HG03432 (cell line): ENCODE results near the gene CEP19.

ENCODE experiments used
- ATAC-seq: cut with Tn5 transposase; IDR thresholded peaks from one replicate; pipeline ENCODE4 v1.9.1; 2021; ENCODE audit warnings: mild to moderate bottlenecking, moderate library complexity; ENCODE audit not compliant: unreplicated experiment

The CEP19 gene

DNA sequence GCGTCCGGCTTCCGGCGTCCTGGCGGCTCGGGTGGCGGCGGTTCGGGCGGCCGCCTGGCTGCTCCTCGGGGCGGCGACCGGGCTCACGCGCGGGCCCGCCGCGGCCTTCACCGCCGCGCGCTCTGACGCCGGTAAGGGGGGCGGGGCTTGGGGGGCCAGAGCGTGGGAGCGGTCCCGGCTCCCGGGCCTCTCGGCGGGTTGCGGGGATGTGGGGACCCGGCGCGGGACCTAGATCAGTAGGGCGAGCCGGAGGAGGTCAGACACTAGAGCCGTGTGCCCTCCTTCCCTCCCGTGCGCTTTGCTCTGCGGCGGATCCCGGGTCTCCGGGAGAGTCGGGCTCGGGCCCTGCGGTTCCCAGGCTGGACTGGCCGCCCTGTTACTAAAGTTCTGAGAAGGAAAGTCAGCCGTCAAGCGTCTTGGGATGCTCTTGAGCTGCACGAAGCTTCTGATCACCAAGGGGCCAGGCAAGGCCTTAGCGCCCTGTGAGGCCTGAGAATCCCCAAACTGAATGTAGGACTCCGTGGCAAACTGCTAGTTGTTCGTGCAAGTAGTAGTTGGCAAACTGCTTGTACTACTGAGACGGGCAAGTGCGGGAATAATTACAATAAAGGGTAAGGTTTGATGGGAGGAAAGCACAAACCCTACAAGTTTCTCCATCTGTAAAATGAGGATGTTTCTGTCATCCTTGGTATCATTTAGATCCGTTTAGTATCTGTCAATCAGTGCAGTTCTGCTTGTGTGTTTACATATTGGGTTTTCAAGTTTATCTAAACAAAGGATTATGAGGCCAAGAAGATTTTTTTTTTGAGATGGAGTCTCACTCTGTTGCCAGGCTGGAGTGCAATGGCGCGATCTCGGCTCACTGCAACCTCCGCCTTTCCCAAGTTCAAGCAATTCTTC is 714 bp upstream of the CEP19 start:
- peak; percentile 56 for ATAC-seq

DNA sequence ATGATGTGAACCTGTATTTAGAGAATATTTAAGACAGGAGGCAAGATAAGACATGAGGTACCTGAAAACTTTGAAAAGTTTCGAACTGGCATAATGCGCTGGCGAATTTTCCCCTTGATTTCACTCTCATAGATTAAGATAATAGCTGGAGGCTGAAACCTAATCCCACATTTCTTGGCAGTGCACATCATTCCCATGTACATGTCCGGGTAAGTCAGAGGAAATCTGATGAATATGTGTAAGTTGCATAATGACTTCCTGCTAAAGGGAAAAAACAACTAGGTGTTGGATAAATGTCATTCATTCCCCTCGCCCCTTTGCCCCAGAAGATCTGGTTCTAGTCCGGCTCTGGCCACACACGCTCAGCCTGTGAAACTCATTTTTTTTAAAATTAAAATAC is 3.6 kb downstream of the CEP19 start:
- ATAC-seq = no peak

DNA sequence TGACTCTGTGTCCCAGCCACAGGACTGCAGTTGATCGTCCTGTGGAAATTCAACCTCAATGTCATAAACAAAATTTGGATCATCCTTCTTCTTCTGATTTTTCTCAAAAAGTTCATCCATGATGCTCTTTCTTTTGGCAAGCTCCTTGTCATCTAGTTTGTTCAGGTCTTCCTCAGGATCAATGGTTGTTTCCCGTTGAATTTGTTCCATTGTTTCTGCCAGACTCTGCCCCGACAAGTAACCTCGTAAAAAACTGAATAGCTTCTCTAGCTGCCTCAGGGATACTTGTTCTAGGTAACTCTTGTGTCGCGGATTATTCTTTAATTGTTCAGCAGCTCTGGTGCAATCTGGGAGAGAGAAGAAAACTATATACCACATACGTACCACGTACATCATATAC is 4.5 kb downstream of the CEP19 start:
- no peak for ATAC-seq

DNA sequence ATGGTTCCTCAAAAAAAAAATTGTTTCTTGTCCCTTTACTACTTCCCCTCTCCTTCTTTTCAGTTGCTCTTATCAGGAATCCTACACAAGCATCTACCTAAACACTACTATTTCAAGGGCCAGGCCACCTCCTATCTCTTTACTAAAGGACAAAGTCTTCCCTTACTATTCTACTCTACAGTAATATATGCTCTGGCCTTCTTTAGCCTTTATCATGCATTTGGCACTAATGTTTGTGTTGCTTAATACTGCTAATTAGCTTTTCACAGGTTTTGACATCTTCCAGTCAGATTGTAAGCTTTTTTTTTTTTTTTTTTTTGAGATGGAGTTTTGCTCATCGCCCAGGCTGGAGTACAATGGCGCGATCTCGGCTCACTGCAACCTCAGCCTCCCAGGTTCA is 5.3 kb downstream of the CEP19 start:
- no peak for ATAC-seq

DNA sequence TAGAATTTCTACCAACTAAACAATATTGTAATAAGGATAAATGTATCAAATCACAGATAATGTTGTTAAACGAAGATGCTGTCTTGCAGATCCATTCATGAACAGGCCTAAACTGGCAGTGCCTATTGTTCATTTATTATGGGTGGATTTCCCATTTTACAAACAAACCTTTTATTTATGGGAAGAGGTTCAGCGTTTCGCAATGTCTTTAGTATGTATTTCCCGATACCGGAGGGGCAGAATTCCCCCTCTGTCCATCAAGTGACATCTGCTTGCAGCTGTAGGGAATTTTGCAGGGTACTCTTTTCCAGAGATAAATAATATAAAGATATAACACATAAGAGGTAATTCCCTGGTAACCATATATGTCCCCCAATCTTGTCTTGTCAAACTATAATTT is 5.7 kb downstream of the CEP19 start:
- ATAC-seq = no peak

DNA sequence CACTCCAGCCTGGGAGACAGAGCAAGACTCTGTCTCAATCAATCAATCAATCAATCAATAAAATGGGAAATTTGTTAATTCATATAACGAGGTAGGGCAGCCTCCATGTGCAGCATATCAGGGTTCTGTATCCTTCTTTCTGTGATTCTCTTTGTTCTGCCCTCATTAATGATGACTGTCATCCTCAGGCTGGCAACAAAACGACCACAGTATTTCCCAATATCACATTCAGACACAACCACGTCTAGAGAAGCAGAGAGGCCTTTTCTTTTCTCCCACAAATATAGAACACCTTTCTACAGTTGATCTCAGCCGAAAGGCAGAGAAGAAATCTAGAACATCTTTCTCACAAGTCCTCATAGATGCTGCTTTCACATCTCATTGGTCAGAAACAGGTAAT is 11.2 kb downstream of the CEP19 start:
- ATAC-seq = no peak

DNA sequence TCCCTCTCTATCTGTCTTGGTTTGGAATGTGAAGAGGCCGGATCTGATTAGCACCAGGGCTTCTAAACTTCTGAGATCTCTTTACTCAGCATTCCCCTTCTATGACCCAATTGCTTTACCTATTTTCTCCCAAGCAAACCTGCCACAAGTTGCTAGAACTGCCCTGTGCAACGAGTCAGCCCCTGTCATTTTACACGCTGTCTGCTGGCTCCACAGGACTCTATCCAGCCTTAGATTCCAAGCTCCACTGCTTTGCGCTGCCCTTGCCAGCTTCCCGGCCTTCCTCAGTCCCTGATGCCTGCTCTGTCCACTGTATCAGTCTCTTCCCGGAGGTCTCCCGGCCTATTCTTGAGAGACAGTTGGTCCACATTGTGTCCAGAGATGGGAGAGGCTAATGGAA is 12.3 kb downstream of the CEP19 start:
- no peak for ATAC-seq

DNA sequence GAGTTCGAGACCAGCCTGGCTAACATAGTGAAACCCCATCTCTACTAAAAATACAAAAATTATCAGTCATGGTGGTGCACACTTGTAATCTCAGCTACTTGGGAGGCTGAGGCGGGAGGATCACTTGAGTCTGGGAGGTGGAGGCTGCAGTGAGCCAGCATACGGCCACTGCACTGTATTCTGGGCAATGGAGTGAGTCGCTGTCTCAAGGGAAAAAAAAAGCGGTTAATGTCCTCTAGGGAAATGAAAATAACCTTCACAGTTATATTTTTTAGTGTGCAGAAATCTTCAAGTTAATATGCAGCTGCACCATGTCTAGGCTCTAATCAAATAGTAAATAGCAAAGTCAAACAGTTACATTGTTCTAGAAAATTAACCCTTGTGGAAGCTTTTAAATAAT is 14.8 kb downstream of the CEP19 start:
- ATAC-seq = no peak

DNA sequence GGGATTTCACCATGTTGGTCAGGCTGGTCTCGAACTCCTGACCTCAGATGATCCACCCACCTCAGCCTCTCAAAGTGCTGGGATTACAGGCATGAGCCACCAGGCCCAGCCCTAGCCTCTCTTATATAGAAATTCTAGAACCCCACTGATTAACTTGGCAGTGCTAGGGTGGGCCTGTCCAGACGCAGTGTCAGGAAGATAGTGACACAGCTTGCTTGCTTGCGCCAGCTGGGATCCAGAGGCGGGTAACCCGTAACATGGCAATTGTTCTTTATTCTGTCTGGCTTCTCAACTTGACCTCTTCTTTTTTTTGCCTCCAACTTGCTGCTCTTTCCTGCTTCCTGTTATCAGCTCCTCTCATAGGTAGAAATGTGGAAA is 16.2 kb downstream of the CEP19 start:
- ATAC-seq = no peak

DNA sequence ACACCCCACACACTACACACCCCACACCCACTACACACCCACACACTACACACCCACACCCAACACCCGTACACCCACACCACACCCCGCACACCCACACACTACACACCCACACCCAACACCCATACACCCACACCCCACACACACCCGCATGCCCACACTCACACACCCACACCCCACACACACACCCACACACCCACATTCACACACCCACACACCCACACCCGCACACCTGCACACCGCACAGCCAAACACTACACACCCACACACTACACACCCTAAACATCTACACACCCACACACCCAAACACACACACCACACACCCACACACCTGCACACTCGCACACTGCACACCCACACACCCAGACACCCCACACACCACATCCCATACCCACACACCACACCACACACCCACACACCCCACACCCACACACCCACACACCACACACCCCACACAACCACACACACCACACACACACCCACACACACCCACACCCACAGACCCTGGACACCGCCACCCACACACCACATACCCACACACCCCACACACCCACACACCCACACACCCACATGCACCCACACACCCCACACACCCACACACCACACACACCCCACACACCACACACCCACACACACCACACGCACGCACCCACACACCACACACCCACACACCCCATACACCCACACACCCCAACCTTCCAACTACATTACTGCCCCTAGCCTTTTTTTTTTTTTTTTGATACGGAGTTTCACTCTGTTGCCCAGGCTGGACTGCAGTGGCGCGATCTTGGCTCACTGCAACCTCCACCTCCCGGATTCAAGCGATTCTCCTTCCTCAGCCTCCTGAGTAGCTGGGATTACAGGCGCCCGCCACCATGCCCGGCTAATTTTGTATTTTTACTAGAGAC is 16.9 kb downstream of the CEP19 start:
- no peak for ATAC-seq

DNA sequence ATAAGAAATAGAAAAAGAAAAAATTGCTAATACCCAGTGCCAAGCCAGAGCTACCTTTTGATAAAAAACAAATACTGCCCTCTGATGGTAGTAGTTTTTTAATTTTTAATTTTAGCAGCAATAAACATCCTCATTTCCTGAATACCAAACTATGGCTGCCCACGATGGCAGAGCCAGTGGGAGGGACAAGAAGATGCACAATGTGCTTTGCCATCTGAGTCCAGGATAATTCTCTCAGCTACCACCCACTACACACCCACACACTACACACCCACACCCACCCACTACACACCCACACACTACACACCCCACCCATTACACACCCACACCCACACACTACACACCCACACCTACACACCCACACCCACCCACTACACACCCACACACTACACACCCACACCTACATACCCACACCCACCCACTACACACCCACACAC is 17.8 kb downstream of the CEP19 start:
- ATAC-seq = no peak

DNA sequence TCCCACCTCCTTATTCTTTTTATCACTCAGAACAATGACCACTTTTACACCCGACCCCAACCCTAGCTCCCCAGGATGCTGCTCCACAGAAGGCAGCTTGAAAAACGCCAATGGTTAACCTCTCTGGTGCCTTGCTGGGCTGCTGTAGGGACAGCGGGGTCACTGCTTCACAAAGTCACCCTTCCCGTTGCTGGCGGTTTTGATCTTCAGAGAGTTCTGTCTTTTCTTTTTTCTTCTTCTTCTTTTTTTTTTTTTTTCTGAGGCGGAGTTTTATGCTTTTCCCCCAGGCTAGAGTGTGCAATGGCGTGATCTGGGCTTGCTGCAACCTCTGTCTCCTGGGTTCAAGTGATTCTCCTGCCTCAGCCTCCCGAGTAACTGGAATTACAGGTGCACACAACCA is 20.7 kb downstream of the CEP19 start:
- ATAC-seq = no peak

DNA sequence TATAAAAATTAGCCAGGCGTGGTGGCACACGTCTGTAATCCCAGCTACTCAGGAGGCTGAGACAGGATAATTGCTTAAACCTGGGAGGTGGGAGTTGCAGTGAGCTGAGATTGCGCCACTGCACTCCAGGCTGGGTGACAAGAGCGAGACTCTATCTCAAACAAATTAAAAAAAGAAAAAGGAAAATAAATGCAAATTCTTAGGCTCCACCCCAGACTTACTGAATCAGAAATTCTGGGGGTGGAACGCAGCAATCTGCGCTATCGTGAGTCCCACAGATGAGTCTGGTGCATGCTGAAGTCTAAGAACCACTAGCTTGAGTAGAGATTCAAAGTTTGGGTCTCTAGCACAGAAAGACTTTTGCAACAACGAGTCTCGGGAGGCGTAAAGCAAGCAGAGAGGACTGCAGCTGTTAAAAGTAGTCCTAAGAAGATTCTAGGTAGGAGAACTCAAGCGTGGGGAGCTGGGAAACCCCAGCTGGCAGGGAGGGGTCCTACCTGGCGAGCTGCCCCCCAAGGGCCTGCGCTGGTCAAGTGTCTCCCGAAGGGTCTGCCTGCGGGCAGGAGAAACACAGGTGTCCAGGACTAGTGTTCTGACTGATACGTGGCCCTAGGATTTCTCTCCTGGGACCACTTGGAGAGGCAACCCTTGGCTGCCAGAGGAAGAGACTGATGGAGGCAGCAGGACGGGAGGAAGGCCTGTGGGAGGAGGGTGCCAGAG is 21.9 kb downstream of the CEP19 start:
- no peak for ATAC-seq

DNA sequence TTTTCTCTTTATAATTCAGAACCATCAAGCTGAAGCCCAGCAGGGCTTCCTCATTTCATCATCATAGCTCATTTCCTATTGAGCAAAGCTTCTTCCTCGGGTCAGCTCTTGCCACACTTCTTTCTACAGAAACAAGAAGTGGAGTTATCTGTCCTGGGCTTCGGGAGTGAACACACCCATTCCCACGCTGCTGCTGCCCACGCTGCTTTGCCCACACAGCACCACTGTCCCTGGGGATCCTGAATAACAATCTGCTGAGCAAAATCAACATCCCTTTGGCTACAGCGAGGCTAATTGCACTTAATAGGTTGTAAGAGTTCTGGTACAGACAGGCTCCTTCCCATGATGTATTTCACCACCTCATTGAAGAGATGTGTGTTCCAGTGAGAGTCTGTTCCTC is 23.7 kb downstream of the CEP19 start:
- no peak for ATAC-seq

DNA sequence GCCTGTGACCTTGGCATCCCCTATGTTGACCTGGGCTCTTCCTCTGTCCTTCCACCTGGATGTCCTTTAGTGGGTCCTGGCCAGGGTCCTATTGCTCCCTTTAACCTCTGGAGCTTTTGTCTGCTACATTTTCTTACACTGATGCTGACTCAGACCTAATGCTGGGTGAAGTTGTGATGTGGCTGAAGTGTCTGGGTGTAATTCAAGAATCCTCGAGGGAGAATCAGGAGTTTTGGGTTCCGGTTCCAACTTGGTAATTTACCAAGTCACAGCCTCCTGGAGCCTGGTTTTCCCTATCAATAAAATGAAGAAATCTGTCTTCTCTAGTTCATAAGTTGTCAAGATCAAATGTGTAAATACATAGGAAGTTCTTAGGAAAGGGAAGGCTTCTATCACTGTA is 25.6 kb downstream of the CEP19 start:
- no peak for ATAC-seq

DNA sequence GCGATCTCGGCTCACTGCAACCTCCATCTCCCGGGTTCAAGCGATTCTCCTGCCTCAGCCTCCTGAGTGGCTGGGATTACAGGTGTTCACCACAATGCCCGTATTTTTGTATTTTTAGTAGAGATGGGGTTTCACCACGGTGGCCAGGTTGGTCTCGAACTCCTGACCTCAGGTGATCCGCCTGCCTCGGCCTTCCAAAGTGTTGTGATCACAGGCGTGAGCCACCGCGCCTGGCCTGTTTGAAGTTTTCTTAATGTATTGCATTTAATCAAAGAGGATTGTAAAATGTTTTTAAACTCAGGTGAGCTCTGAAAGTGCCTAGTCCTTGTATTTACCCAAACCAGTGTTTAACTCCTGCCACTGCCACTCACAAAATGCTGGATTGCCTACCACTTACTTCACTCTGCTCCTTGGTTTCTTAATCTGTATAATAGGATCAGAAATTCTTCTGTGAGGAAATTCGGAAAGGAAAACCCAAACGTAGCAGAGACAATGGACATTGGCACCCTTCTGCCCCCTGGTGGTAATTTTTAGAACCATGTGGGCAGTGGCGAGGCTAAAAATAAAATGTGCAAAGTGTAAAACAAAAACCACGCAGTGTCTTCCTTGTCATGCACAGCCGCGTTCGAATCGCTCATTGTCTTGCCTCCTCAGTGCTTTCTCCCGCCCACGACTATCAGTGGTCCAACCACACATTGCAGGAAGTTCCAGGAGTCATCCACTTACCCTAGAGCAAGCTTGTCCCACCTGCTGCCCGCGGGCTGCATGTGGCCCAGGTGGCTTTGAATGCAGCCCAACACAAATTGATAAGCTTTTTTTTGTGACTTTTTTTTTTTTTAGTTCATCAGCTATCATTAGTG is 27.3 kb downstream of the CEP19 start:
- ATAC-seq = peak; percentile 93

DNA sequence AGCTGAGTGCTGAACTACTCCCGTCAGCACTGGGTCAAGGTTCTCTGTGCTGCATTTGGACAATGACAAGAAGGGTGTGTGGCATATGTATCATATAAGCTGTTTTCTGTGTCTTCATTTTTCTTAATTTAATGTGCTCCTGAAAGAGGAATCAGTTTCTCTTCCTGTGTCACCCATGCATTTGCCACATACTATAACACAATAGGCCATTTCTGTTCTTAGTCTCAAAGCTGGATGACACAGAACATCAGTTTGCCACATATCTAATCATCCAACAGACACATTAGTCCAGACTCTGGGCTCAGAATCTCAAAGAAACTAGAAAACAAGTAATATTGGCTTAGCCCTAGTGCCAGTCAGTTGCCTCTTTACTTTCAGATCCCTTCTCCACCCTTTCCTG is 34.1 kb downstream of the CEP19 start:
- ATAC-seq = no peak

DNA sequence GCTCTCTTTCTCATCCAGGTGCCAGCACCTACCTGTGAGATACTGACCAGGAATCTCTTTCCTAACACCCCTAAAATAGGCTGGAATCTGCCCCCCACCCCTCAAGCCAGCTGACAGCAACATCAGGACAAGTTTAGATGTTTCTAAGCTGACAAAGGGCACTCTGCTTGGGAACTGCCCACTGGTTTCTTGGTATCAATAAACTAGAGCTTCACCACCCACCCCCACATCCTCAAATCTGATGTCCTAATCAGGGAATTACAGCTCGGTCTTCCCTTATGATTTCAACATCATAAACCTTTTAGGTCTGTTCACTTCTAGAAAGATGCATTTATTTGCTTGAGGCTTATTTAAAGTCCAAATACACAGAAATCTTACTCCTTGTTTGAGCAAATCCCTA is 34.7 kb downstream of the CEP19 start:
- ATAC-seq = no peak

DNA sequence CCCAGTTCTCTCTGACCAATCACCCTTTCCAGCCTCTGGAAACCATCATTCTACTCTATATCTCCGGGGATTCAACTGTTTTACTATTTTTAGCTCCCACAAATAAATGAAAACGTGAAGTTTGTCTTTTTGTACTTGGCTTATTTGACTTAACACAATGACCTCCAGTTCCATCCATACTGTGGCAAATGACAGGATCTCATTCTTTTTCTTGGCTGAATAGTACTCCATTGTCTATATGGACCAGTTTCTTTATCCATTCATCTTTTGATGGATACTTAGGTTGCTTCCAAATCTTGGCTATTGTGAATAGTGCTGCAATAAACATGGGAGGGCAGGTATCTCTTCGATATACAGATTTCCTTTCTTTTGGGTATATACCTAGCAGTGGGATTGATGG is 38.4 kb downstream of the CEP19 start:
- ATAC-seq = no peak

DNA sequence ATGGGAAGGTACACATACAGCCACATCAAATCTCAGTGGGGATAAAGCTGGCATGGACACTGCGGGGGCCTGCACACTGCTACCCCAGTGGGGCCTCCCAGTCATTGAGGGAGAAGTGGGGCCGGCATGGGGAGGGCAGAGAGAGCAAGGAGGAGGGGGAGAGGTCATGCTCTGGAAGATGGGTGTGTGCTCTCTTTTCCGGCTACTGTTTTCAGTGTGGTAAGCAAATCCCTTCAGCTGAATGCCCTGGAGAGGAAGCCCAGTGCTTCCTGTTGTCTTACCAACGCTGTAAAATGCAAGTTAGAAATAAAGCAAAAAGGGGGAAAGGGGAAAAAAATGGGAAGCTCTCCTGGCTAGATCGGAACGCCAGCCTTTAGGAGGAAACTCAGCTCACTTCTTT is 41.7 kb downstream of the CEP19 start:
- ATAC-seq = no peak
